ENCODE results near the gene CRYZL1. TPM values are rescaled to one million over a fixed set of nuclear protein-coding genes. Genes with fewer than 3 reads are reported as not detected.

Gene CRYZL1
- total and polyA plus RNA-seq, 2 donors (not counting 1 experiment from before 2014, with no cell fraction given), result 30.6 to 60.6 TPM

GRCh38 chr21:33650929-33651509 is 9.5 kb upstream of the CRYZL1 start:
- Mint-ChIP-seq H3K4me1 (no peaks in the 10 kb centered on the region), H3K4me3 (no peak overlapping the region), H3K27me3 (peaks cover 13% of the 10 kb centered on the region), H3K9me3 (ENCODE audit: insufficient read depth) (no peaks in the 10 kb centered on the region), H3K27ac (no peak overlapping the region)
- Histone ChIP-seq H3K4me3 (ENCODE audit: control extremely low read depth in 1 of 5, extremely low read depth in 1 of 5, insufficient read depth in 1 of 5, low read depth in 2 of 5, low read length in 4 of 5) (no peak overlapping the region), H3K4me2 (replicated peaks; ENCODE audit: low read depth, low read length, poor library complexity, severe bottlenecking) (no peak overlapping the region), H3K27ac (ENCODE audit: low read length in 2 of 2) (no peak overlapping the region), H3K9me3 (ENCODE audit: control extremely low read depth in 1 of 3, control insufficient read depth in 2 of 3, insufficient read depth in 1 of 3, low read length in 2 of 3) (no peaks in the 10 kb centered on the region), H3K9ac (ENCODE audit: low read length) (no peak overlapping the region), H3K79me2 (ENCODE audit: control insufficient read depth, insufficient read depth, low read length) (no peaks in the 10 kb centered on the region), H3K4me1 (ENCODE audit: control insufficient read depth in 2 of 2, insufficient read depth in 2 of 2, low read length in 2 of 2) (no peaks in the 10 kb centered on the region), H3K36me3 (replicated peaks in 1 of 2; ENCODE audit: control extremely low read depth in 1 of 2, control insufficient read depth in 1 of 2, extremely low read depth in 1 of 2, insufficient read depth in 2 of 2, low read length in 1 of 2) (no peaks in the 10 kb centered on the region), H4K20me1 (ENCODE audit: control insufficient read depth, insufficient read depth, low read length, poor library complexity, severe bottlenecking) (no peaks in the 10 kb centered on the region), H3K27me3 (replicated peaks in 1 of 4; ENCODE audit: control extremely low read depth in 1 of 4, control insufficient read depth in 3 of 4, insufficient read depth in 4 of 4, low read length in 3 of 4) (no peaks in the 10 kb centered on the region), H2AFZ (ENCODE audit: insufficient read depth, low read depth, low read length, poor library complexity, severe bottlenecking) (no peak overlapping the region)
- ATAC-seq (ENCODE audit: low read depth) (no peak), DNase-seq (no peak)
- intact Hi-C loops (cut with micrococcal nuclease), result no loop called here
- no peak for TF ChIP-seq EZH2 (IDR thresholded peaks at IDR 0.05; ENCODE audit: borderline replicate concordance, insufficient read depth, low read depth, low read length, poor library complexity, severe bottlenecking)
- TF ChIP-seq CTCF (IDR thresholded peaks at IDR 0.05), result no peak
- ChIA-PET POLR2A (no interaction called here), CTCF (no interaction called here)
- WGBS (ENCODE audit: insufficient coverage), result 97% methylated on average over 7 of the region's 7 CpGs

GRCh38 chr21:33650230-33650629 is 8.7 kb upstream of the CRYZL1 start:
- Histone ChIP-seq H3K36me3 (replicated peaks in 1 of 2; ENCODE audit: control extremely low read depth in 1 of 2, control insufficient read depth in 1 of 2, extremely low read depth in 1 of 2, insufficient read depth in 2 of 2, low read length in 1 of 2) (no peaks in the 10 kb centered on the region), H3K27ac (ENCODE audit: low read length in 2 of 2) (no peak overlapping the region), H3K4me3 (ENCODE audit: control extremely low read depth in 1 of 5, extremely low read depth in 1 of 5, insufficient read depth in 1 of 5, low read depth in 2 of 5, low read length in 4 of 5) (no peak overlapping the region), H3K9me3 (ENCODE audit: control extremely low read depth in 1 of 3, control insufficient read depth in 2 of 3, insufficient read depth in 1 of 3, low read length in 2 of 3) (no peaks in the 10 kb centered on the region), H2AFZ (ENCODE audit: insufficient read depth, low read depth, low read length, poor library complexity, severe bottlenecking) (no peak overlapping the region), H3K4me1 (ENCODE audit: control insufficient read depth in 2 of 2, insufficient read depth in 2 of 2, low read length in 2 of 2) (no peaks in the 10 kb centered on the region), H3K9ac (ENCODE audit: low read length) (no peak overlapping the region), H3K4me2 (replicated peaks; ENCODE audit: low read depth, low read length, poor library complexity, severe bottlenecking) (no peak overlapping the region), H3K79me2 (ENCODE audit: control insufficient read depth, insufficient read depth, low read length) (no peaks in the 10 kb centered on the region), H4K20me1 (ENCODE audit: control insufficient read depth, insufficient read depth, low read length, poor library complexity, severe bottlenecking) (no peaks in the 10 kb centered on the region), H3K27me3 (replicated peaks in 1 of 4; ENCODE audit: control extremely low read depth in 1 of 4, control insufficient read depth in 3 of 4, insufficient read depth in 4 of 4, low read length in 3 of 4) (peaks cover 0 to 5% (median 2%) of the 10 kb centered on the region in 4 experiments)
- no peak overlapping the region for H3K4me3 Mint-ChIP-seq
- DNase-seq (no peak), ATAC-seq (ENCODE audit: low read depth) (no peak)
- H3K4me1 Mint-ChIP-seq, result no peaks in the 10 kb centered on the region
- peaks cover 16% of the 10 kb centered on the region for H3K27me3 Mint-ChIP-seq
- H3K9me3 Mint-ChIP-seq (ENCODE audit: insufficient read depth), result no peaks in the 10 kb centered on the region
- H3K27ac Mint-ChIP-seq, result no peak overlapping the region
- WGBS (ENCODE audit: insufficient coverage), result 89% methylated on average over 5 of the region's 7 CpGs
- TF ChIP-seq EZH2 (IDR thresholded peaks at IDR 0.05; ENCODE audit: borderline replicate concordance, insufficient read depth, low read depth, low read length, poor library complexity, severe bottlenecking) (no peak), CTCF (IDR thresholded peaks at IDR 0.05) (no peak)
- intact Hi-C loops (cut with micrococcal nuclease), result no loop called here
- CTCF ChIA-PET, result no interaction called here
- POLR2A ChIA-PET, result no interaction called here

Measured in B cell (primary cell).